Measurements from ENCODE around the gene SAMD4A.

DNA sequence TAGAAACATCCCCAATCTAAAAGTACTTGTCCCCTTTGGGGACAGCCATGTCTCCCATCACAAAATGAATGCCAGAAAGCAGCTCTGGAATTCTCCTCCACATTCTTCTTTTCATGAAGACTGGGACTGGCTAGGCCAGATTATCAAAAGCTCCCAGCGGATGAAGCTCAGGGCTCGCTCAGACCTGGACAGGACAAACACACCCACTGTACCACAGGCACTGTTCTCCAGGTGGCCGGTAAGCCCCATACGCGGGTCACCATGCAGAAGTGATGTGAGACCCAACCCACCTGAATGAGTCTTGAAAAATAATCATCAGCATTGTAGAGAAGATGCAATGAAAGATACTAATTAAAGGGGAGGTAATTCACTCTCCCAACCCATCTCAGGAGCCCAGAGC lies 250.6 kb downstream of the SAMD4A start:
- TF ChIP-seq, protein P1, sequence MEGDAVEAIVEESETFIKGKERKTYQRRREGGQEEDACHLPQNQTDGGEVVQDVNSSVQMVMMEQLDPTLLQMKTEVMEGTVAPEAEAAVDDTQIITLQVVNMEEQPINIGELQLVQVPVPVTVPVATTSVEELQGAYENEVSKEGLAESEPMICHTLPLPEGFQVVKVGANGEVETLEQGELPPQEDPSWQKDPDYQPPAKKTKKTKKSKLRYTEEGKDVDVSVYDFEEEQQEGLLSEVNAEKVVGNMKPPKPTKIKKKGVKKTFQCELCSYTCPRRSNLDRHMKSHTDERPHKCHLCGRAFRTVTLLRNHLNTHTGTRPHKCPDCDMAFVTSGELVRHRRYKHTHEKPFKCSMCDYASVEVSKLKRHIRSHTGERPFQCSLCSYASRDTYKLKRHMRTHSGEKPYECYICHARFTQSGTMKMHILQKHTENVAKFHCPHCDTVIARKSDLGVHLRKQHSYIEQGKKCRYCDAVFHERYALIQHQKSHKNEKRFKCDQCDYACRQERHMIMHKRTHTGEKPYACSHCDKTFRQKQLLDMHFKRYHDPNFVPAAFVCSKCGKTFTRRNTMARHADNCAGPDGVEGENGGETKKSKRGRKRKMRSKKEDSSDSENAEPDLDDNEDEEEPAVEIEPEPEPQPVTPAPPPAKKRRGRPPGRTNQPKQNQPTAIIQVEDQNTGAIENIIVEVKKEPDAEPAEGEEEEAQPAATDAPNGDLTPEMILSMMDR (conservative IDR thresholded peaks at IDR 0.05; ENCODE audit: low read depth, low read length) = no peak
- no peak for TF ChIP-seq EZH2 (IDR thresholded peaks at IDR 0.05; ENCODE audit: borderline replicate concordance, low read depth, low read length, poor library complexity, severe bottlenecking)
